Motor neuron (in vitro differentiated cells): ENCODE data around the gene COTL1. TPM values are rescaled to one million over a fixed set of nuclear protein-coding genes. Genes with fewer than 3 reads are reported as not detected.
"Not testable (repeated sequence)": the region's sequence is repeated elsewhere in the genome, so short reads cannot be mapped to it uniquely, and the experiment has no call there.

Experiments
- ATAC-seq, 8 experiments: fragments of 200-7000 bp; cut with Tn5 transposase; replicated peaks in 6 of 8; 2 replicates each; pipeline ENCODE4 v1.8.0; 2021; ENCODE audit warnings: mild to moderate bottlenecking in 8 of 8, moderate library complexity in 8 of 8
- H3K27ac ChIP-seq, 2 donors: fragments of 250-450 bp; sonication (Bioruptor Pico); 2 replicates each; pipeline ENCODE4 v1.9.0; 2021; ENCODE audit warnings: antibody characterized with exemption in 2 of 2, mild to moderate bottlenecking in 2 of 2, moderate library complexity in 1 of 2
- H3K4me1 ChIP-seq, 2 donors: fragments of 250-450 bp; sonication (Bioruptor Pico); replicated peaks in 1 of 2; 2 replicates each; pipeline ENCODE4 v1.6.1; 2021; ENCODE audit warnings: antibody characterized with exemption in 2 of 2, mild to moderate bottlenecking in 2 of 2, moderate library complexity in 1 of 2
- H3K4me3 ChIP-seq, 5 donors: fragments of 250-450 bp; sonication (Bioruptor Pico); 2 replicates each; pipeline ENCODE4 v1.9.0; 2021; ENCODE audit warnings: antibody characterized with exemption in 5 of 5, mild to moderate bottlenecking in 5 of 5, moderate library complexity in 4 of 5
- WGBS, 10 experiments: fragments of 450-650 bp; shearing (Covaris generic); methylation state at CpG; one replicate each; pipeline ENCODE4 v1.0.0; 2022; 5-methylcytosine and 5-hydroxymethylcytosine counted together
- in situ Hi-C, 9 experiments: fragments of 400-800 bp; cut with MboI; loops; one replicate each; pipeline ENCODE4 v1.15.0; 2021; ENCODE audit warnings: low sequenced_read_pairs in 9 of 9, low pct_unique_long_range_greater_than_20kb in 2 of 9; ENCODE audit not compliant: unreplicated experiment in 9 of 9
- total RNA-seq, 8 experiments: library from RNA; unstranded; fragments of 300-600 nt; gene quantifications; 2 replicates each; pipeline versions ENCODE4 v1.2.3 to v1.2.4, GENCODE V29; 2022

Gene COTL1
- total RNA-seq, 8 experiments from 2014 or later, result 9.3 to 710 (median 111) TPM

DNA sequence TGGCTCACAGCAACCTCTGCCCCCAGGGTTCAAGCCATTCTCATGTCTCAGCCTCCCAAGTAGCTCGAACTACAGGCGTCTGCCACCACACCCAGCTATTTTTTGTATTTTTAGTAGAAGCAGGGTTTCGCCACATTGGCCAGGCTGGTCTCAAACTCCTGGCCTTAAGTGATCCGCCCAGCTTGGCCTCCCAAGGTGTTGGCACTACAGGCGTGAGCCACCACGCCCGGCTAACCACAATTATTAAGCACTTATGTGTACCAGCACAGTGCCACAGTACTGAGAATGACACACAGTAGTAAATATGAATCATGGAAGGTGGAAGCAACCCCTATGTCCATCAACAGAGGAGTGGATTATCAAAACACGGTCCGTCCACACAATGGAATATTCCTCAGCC lies 49.8 kb downstream of the COTL1 start:
- Histone ChIP-seq H3K4me3 (no peak overlapping the region), H3K4me1 (peaks cover 12 to 15% of the 10 kb centered on the region in 2 donors), H3K27ac (no peak overlapping the region)
- no peak for ATAC-seq
- WGBS, 10 experiments, result 60 to 100% (median 94%) methylated on average over 1 to 5 of the region's 9 CpGs; no CpG with 5 or more reads in 3 of the 10 experiments
- in situ Hi-C loops, result no loop called here

DNA sequence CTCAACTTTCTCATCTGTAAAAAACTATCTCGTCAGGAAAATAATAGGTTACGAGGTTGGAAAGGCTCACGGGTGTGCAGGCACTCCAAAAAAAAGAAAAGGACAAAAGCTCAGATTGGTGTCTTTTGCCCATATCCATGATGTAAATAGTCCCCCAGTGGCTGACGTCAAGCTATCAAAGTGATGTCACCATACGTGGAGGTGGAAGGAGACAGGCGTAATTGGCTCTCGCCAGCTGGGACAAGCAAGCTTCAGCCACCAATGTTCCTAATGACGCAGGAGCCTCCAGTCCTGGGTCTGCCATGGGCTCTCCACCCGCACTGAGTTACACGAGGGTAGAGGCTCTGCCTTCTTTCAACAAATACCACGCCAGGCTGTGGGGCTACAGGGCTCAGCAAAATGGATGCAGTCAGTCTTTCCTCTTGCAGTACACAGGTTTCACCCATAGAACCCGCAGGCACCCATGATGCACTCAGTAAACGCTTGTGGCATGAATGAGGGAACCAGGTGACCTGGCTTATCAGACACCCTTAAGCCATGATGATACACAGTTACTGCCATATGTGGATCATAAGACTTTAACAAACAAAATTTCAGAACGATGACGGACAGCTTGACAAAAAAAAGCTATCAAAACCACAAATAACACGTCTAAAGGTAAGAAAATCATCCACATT lies 50.5 kb downstream of the COTL1 start:
- peak overlapping the region in 1 of 2 donors; percentile 72 for H3K27ac ChIP-seq
- peaks cover 12 to 15% of the 10 kb centered on the region in 2 donors for H3K4me1 ChIP-seq
- ATAC-seq, result peak in 3 of 8 experiments; percentile 32 to 48 (median 32)
- in situ Hi-C loops, result no loop called here
- WGBS, 10 experiments, result 67 to 100% (median 88%) methylated on average over 2 to 11 of the region's 16 CpGs
- H3K4me3 ChIP-seq, result no peak overlapping the region

DNA sequence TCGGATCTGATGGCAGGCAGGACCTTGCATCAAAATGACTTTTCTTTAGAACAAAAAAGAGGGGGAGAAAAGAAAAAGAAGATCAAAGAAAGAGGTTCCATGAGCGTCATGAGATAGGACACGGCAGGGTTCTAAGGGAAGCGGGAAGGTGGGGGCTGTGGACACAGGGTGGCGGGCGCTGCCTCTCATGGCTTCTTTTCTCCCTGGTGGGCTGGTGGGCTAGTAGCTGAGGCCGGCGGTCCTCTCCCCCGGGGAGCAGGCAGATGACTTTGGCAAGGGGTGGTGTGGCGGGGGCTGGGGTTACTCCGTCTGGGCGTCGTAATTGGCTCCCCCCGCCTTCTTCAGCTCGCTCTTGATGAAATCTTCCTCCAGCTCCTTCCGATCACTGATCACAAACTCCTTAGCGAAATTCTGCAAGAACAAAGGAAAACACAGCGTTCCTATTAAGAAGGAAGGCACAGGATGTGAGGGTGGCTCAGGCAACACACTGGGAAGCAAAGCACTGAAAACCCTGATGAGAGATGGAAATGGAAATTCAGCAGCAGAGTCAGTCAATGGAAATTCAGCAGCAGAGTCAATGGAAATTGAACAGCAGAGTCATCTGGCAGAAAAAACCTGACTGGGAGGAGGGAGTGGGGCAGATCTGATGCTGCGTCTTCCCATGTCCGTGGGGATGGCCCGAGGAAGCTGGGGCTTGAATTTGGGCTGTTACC lies 51.2 kb downstream of the COTL1 start:
- Histone ChIP-seq H3K4me1 (peaks cover 12 to 15% of the 10 kb centered on the region in 2 donors), H3K4me3 (no peak overlapping the region), H3K27ac (peak overlapping the region; percentile 66 to 72)
- 33 to 100% (median 87%) methylated on average over 1 to 7 of the region's 21 CpGs; no CpG with 5 or more reads in 3 of the 10 experiments for WGBS, 10 experiments
- peak in 4 of 8 experiments; percentile 25 to 65 (median 48) for ATAC-seq
- in situ Hi-C loops, result no loop called here

DNA sequence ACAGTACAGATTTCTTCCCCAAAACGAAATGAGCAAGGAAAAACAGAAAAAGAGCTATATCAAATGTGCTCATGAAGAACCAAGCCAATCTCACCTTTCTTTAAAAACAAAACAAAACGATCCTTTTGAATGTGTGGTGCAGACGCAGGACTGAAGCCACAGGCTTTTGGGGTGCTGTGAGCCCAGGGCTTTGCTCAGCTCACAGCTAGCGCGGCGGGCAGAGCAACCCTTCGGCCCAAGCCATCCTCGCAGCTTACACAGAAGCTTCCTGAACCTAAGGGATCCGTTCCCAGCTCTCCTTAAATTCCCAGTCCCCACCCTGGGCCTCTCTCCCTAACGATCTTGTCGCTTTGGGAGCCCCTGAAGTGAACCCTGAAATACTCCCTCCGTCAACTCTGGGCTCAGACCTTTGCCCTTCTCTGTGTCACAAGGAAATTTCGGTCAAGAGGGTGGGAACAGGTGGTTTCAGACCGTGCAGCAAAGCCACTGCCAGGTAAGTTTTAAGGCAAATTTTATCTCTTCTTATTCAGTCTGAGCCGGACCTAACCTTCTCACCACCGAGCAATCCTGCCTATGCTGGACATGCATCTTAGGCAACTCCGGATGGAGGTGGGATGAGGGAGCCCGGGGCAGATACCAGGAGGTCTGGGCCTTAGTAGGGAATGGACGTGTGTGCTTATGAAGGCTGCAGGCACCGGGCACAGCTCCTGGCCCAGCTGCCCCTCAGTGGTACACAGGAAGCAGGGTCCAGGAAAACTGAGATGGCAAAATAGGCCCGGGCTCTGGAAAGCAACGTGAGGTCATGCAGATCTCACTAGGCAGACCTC lies 52.0 kb downstream of the COTL1 start:
- Histone ChIP-seq H3K4me3 (no peak overlapping the region), H3K4me1 (peaks cover 12 to 15% of the 10 kb centered on the region in 2 donors), H3K27ac (peak overlapping the region; percentile 66 to 72)
- no peak for ATAC-seq
- in situ Hi-C loops, result no loop called here
- 13 to 91% (median 86%) methylated on average over 1 to 15 of the region's 22 CpGs for WGBS, 10 experiments

DNA sequence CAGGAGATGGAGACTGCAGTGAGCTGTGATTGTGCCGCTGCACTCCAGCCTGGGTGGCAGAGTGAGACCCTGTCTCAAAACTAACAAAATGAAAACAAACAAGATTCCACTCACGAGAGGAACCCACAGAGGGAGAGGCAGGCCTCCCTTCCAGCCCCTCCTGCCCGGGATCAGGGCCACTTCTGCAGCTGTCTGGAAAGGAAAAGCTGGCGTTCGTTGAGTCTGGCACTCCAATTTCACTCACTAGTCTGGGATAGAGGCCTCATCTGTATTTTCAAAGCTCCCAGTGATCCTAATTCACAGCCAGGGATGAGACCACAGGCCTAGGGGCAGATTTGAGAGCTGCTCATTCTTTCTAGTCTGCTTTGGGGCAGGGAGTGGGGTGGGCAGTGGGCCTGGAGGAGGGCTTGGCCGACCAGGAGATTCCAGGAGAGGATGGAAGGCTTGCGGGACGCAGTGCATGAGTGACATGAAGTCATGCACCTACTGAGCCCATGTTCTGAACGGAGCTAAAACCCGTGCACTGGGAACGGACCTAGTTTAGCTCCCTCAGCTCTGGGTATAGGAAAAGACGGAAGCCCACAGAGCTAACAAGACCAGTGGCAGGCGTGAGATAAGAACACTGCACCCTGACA lies 54.0 kb downstream of the COTL1 start:
- 20 to 96% (median 80%) methylated on average over 1 to 5 of the region's 13 CpGs; no CpG with 5 or more reads in 3 of the 10 experiments for WGBS, 10 experiments
- Histone ChIP-seq H3K4me3 (no peak overlapping the region), H3K4me1 (peaks cover 15 to 19% of the 10 kb centered on the region in 2 donors), H3K27ac (no peak overlapping the region)
- no peak for ATAC-seq
- in situ Hi-C loops, result no loop called here

DNA sequence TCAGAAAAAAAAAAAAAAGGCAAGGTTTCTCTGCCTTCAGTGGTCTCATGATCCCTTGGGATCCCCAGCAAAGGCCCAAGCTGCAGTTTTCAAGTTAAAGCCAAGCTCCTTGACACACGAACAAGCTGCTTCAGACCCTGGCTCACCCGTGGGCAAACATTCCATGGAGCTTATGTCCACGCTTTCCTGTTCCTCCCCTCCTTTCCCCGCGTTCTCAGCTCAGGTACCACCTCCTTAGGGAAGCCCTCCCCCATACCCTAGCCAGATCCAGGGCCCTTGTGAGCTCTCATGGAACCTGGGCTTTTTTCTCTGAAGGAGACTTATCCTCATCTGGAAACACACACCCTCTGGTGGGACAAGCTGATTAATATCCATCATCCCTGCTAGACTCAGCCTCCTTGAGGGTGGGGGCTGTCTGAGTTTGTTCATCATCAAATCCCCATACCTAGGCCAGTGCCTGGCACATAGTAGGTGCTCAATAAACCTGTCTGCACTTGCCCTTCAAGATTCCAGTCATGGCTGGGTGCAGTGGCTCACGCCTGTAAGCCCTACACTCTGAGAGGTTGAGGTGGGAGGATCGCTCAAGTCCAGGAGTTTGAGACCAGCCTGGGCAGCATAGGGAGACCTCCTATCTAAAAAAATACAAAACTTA lies 54.7 kb downstream of the COTL1 start:
- no peak overlapping the region for H3K27ac ChIP-seq
- 0 to 100% (median 67%) methylated on average over 1 to 3 of the region's 7 CpGs; no CpG with 5 or more reads in 4 of the 10 experiments for WGBS, 10 experiments
- in situ Hi-C loops, result no loop called here

DNA sequence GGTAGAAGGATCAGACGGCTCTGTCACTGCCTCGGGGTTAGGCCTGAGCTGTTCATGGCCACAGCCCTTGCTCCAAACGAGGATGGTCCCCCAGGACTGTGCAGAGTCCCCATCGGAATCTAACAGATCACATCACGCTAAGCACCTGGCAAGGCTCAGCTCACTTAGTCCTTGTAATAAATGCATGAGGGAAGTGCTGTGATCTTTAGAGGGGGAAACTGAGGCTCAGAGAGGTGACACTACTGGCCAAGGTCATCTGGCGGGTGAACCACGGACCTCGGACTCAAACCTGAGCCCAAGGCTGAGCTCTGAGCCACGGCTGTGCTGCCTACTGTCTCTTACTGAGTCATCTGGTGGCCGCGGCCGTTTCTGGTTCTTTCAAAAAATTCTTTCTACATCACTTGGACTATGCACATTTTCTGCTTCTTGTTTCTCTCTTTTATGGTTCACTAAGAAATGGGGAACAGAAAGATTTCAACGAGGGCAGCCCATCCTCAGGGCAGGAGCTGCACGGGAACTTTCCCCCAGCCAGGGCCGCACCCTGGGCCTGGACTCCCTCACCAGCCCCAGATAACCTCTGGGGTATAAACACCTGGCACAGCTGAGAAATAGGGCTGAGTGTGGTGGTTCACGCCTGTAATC lies 55.6 kb downstream of the COTL1 start:
- 91 to 100% (median 95%) methylated on average over 1 to 9 of the region's 16 CpGs; no CpG with 5 or more reads in 3 of the 10 experiments for WGBS, 10 experiments
- peaks cover 13 to 18% of the 10 kb centered on the region in 2 donors for H3K4me1 ChIP-seq
- no peak for ATAC-seq
- in situ Hi-C loops, result no loop called here
- no peak overlapping the region for H3K27ac ChIP-seq
- no peak overlapping the region for H3K4me3 ChIP-seq

More for the DNA sequence above, 54.7 kb downstream of the COTL1 start:
- peaks cover 15 to 19% of the 10 kb centered on the region in 2 donors for H3K4me1 ChIP-seq
- no peak for ATAC-seq
- H3K4me3 ChIP-seq, result no peak overlapping the region

DNA sequence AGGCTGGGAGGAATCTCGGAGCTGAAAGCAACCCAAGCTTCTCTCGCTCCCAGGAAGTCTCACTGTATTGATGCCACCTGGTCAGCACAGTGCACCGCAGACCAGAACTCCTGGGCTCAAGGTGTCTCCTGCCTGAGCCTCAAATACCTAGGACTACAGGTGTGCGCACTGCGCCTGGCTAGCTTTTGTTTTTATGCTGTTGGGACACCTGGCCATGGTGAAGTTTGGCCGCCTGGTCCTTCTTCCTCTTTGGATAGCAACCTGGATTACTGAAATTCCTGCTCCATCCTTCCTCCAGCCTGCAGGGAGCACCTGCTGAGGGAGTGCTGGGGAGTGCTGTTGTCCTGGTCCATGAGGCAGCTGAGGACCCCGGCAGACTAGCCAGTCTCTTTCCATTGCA lies 56.6 kb downstream of the COTL1 start:
- no peak overlapping the region for H3K4me3 ChIP-seq
- H3K27ac ChIP-seq, result no peak overlapping the region
- WGBS, 10 experiments, result 71 to 100% (median 89%) methylated on average over 2 to 4 of the region's 7 CpGs; no CpG with 5 or more reads in 4 of the 10 experiments
- peaks cover 3 to 8% of the 10 kb centered on the region in 2 donors for H3K4me1 ChIP-seq
- no peak for ATAC-seq
- in situ Hi-C loops, result no loop called here

DNA sequence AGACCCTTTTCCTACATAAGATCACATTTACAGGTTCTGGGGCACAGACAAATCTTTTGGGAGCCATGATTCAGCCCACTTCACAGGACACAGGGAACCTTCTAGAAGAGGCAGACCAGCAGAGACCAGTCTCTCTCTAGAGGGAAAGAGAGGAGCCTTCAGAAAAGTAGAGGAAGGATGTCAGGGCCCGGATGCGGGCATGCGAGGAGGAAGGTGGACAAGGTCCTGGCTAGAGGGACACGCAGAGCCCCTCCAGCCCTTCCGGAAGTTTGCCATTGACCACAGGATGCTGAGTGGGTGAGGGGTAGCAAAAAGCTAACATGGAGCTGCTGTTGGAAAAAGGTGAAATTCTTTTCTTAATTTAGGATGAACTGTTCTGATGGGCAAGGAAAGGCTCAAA lies 57.6 kb downstream of the COTL1 start:
- ATAC-seq, result no peak
- Histone ChIP-seq H3K27ac (no peak overlapping the region), H3K4me1 (peaks cover 6 to 13% of the 10 kb centered on the region in 2 donors), H3K4me3 (no peak overlapping the region)
- in situ Hi-C loops, result no loop called here
- WGBS, 10 experiments, result 44 to 100% (median 92%) methylated on average over 1 to 5 of the region's 5 CpGs; no CpG with 5 or more reads in 1 of the 10 experiments

DNA sequence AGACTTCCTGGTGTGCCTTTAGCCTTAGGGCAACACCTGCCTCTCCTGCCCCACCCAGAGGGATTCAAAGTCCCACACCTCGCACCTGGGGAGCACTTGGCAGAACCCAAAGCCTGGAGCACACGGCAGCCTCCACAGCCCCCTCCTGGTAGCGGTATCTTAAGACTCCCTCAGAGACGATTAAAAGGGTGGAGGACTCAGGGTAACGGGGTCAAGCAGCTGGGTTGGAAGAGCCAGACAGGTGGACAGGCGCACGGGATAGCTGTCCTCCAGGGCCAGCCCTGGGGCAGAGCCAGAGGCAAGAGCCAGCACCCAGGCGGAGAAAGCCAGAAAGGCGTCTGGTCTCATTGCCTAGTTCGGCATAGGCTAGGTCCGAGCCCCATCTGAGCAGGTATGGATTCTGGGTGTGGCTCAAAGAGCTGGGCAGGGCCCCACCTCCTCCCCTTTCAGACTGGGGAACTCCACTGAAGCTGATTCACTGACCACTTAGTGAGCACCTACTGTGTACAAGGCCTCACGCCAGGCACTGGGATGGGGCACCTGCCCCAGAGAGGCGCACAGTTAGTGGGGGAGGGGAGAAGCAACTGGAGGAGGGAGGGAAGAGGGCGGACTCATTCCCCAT lies 58.5 kb downstream of the COTL1 start:
- Histone ChIP-seq H3K4me3 (no peak overlapping the region), H3K27ac (no peak overlapping the region), H3K4me1 (peaks cover 15 to 22% of the 10 kb centered on the region in 2 donors)
- WGBS, 10 experiments, result 37 to 100% (median 85%) methylated on average over 2 to 9 of the region's 14 CpGs; no CpG with 5 or more reads in 7 of the 10 experiments
- no peak for ATAC-seq
- in situ Hi-C loops, result no loop called here

DNA sequence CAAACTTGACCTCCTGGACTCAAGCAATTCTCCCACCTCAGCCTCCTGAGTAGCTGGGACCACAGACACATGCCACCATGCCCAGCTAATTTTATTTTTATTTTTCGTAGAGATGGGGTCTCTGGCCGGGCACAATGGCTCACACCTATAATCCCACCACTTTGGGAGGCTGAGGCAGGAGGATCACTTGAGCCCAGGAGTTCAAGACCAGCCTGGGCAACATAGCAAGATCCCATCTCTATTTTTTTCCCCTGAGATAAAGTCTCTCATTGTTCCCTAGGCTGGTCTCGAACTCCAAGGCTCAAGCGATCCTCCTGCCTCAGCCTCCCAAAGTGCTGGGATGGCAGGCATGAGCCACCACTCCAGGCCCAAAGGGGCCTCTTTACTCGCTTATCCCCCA lies 59.0 kb downstream of the COTL1 start:
- WGBS, 10 experiments, result 57 to 100% (median 93%) methylated on average over 1 to 4 of the region's 5 CpGs; no CpG with 5 or more reads in 5 of the 10 experiments
- H3K4me3 ChIP-seq, in situ Hi-C loops, ATAC-seq, H3K27ac ChIP-seq: not testable (repeated sequence)
- H3K4me1 ChIP-seq, result peaks cover 21 to 26% of the 10 kb centered on the region in 2 donors
